Gastrocnemius medialis (tissue), 4 donors: ENCODE measurements around the gene PRR7.

ENCODE experiments used
- CTCF ChIP-seq, 5 experiments: fragments of 450-650 bp in 3 of 5; fragments of 200-600 bp in 2 of 5; sonication (generic) in 2 of 5; IDR thresholded peaks in 4 of 5; conservative IDR thresholded peaks in 1 of 5; 1 replicate in 4 of 5; 2 replicates in 1 of 5; pipeline ENCODE4 v1.5.1; 2016 to 2019; ENCODE audit warnings: antibody characterized with exemption in 5 of 5, mild to moderate bottlenecking in 3 of 5, moderate library complexity in 3 of 5
- POLR2A ChIP-seq, 2 donors: fragments of 450-650 bp; IDR thresholded peaks; one replicate each; pipeline ENCODE4 v1.6.1; 2017; ENCODE audit warnings: antibody characterized with exemption in 2 of 2, mild to moderate bottlenecking in 2 of 2, moderate library complexity in 2 of 2

GRCh38 chr5:177483994-177484901, 37.6 kb downstream of the PRR7 start:
- TF ChIP-seq CTCF (IDR thresholded peaks at IDR 0.05 in 4 of 5, conservative IDR thresholded peaks at IDR 0.05 in 1 of 5) (no peak), POLR2A (IDR thresholded peaks at IDR 0.05) (no peak)
